Glomerular endothelial cell (primary cell): ENCODE measurements around the gene SLC39A8. TPM values are rescaled to one million over a fixed set of nuclear protein-coding genes. Genes with fewer than 3 reads are reported as not detected.
"Not testable (repeated sequence)": the region's sequence is repeated elsewhere in the genome, so short reads cannot be mapped to it uniquely, and the experiment has no call there.

ENCODE experiments used
- DNase-seq: peaks from one replicate; pipeline ENCODE4 v3.0.0-alpha.2; 2011; ENCODE audit warnings: low read depth, low spot score; ENCODE audit errors: extremely low read depth
- total RNA-seq: library from RNA; depleted of rRNA; stranded (reverse); fragments of >200 nt; gene quantifications from 2 replicates; pipeline ENCODE4 v1.2.3, GENCODE V29; 2015

The SLC39A8 gene
- 3.5 and 3.8 TPM in 2 replicates for total RNA-seq

DNA sequence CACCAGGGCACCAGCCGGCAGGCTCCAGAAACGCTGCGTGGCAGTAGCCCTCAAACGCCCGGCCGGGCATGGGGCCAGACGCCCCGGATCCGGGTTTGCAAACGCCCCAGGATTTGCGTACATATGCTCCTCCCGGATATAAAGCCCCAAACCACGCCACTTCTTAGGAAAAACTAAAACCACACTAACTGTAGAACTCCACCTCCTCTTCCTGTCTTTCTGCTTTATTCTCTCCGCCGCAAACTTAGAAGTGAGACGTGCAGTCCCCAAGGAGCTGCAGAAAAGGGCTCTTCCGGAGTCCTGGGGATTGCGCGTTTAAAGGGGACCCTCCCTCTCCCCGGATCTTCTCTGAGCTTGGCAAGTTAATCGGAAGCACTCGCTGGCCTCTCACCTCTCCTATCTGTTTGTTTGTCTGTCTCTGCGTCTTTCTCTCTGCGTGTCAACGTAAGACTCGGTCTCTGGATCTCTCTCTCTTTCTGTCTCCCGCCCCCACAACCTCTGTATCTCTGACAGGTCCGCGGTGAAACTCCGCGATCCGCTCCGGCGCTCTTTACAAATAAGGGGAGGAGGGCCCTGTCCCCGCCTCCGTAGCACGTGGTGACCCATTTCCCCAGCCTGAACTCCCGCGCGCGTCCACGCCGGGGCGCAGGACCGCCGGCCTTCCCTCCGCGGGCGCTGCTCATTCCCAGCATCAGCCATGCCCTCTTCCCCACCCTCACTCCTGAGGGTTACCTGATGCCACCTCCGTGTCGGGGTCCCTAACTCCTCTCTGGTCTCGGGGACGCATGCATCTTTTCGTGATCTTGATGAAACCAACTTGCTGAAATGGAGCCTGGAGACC lies at the start of gene SLC39A8:
Gene SLC39A8 (minus strand): TSS at position 529 of the 841 bp plus-strand sequence. CDS start 820 bp downstream, outside the sequence.
- no peak for DNase-seq

DNA sequence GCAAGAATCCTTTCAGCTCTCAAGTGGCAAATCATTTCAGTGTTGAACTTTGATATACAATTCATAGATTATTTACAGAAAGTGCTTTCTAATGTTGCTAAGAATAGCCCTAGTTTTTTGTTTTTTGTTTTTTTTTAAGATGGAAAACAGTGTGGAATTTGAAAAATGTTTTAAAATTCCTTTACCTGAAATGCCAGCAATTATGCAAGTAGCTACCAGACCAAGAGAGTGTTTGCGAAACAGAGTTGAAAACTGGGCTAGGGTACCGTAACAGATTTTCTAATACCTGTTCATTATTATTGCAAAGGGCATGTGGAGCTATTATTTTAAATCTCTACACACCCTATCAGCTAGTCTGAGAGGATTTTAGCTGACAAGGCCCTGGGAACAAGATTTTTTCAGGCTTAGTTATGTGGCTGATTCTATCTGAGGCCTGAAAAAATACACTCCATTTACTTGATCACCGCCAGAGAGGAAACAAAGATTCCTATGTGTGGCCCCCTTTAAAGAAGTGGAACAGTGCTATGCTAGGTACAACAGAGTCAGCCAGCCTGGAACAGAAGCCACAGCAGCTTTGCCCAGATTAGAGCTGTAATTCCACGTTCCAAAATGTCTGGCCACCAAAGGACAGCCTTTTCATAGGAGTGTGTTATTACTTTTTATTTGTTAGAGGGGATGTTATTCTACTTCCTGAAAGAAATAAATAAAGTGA lies 46.9 kb upstream of the SLC39A8 start:
- DNase-seq = no peak

DNA sequence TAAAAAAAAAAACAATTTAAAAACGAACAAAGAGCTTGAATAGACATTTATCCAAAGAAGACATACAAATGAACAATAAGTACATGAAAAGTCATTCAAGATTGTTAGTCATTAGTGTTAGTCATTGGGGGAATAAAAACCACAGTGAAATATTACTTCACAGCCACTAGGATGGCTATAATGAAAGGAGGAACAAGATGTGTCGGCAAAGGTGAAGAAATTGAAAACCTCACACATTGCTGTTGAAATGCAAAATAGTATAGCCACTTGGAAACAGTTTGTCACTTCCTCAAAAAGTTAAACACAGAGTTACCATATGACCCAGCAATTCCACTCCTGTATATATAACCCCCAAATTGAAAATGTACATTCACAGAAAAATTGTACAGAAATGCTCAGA lies 45.2 kb upstream of the SLC39A8 start:
- DNase-seq = no peak

DNA sequence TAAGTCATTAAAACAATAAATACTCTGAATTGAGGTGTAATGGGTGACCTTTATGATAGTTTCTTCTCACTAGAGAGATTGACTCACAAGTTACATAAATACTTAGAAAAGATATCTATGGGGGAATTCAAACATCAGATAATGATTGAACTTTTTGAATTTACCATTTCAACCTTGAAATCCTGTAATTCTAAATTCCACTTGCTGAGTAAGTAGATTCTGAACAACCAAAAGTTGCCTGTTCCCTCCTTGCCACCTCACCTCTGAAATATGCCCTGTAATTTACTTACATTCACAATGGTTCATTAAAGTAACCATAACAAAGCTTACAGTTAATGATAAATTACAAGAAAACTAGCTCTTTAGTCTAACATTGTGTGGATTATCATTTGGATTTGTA lies 43.3 kb upstream of the SLC39A8 start:
- DNase-seq = no peak

DNA sequence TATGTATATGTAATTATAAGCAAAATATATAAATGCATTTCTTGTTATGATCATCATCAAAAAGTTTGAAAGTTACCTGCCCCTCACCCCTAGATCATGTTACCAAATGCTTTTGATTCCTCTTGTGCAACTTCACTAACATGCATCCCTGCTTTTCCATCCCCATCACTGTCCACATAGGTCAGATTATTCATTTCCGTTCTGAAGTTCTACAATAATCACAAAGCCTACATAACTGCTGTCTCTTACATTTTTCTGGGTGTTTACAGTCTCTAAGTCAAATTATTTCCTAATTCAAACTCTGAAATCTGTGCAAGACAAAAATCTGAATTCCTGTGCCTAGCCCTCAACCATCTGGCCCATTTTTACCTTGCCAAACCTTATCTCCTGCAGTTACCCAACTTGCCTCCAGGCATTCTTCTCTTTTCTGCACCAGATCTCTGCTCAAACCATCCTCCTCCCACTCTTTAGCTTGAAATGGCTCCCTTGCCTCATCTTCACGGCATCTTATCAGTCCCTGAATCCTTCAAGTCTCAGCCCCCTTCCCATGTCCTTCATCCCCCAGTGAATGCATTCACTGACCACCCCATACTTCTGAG lies 42.4 kb upstream of the SLC39A8 start:
- no peak for DNase-seq

DNA sequence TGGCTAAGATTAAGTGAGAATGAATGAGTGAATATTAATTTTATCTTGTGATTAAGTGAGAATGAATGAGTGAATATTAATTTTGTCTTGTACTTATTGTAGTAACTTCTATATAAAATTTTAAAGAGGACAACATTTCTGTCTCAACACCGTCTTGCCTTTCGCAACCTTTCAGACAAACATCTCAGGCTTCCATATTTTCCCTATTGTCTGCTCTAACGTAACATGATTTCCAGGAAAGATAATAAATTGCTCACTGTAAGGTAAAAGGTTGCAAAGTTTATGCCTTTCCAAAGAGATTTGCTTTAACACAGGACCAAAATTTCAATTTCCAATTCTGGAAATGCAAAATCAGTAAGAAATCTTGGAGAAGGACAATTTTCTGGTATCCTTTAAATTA lies 41.7 kb upstream of the SLC39A8 start:
- DNase-seq = no peak

DNA sequence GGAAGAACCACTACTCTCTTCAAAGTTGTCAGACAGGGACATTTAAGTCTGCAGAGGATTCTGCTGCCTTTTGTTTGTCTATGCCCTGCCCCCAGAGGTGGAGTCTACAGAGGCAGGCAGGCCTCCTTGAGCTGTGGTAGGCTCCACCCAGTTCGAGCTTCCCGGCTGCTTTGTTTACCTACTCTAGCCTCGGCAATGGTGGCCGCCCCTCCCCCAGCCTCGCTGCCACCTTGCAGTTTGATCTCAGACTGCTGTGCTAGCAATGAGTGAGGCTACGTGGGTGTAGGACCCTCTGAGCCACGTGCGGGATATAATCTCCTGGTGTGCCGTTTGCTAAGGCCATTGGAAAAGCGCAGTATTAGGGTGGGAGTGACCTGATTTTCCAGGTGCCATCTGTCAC lies 35.0 kb upstream of the SLC39A8 start:
- DNase-seq = not testable (repeated sequence)

DNA sequence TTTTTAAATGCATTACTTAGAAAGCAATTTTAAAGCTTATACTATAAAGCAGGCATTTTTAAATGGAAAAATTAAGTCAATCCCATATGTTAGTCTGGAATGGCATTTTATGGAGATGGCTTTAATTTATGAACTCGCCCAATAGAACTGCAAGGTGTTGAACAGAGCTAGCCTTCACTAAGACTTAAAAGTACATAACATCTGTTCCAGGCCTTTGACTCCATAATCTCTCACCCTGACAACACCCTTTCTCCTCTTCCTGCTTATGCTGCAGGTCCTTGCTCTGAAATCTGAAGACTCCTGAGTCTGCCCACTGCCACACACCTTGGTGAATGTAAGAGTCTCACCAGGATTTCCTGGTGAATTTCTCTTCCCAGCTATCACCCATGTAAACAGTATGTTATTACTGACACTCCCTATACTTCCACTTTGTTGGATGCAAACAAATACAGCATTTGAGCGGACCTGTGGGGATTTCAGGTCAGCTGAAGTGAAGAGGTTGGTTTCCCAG lies 17.7 kb upstream of the SLC39A8 start:
- DNase-seq = no peak

DNA sequence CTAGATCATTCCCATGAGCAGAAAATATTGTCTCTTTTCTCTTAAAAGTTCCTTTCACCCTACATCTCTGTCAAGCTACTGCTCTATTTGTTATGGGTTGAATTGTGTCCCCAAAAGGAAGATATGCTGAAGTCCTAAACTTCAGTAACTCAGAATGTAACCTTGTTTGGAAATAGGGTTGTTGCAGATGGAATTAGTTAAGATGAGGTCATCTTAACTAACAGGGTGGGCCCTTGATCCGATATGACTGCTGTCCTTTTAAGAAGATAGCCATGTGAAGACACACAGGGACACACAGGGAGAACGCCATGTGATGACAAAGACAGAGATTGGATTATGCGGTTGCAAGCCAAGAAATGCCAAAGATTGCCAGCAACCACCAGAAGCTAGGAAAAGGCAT lies 12.8 kb upstream of the SLC39A8 start:
- DNase-seq = no peak

DNA sequence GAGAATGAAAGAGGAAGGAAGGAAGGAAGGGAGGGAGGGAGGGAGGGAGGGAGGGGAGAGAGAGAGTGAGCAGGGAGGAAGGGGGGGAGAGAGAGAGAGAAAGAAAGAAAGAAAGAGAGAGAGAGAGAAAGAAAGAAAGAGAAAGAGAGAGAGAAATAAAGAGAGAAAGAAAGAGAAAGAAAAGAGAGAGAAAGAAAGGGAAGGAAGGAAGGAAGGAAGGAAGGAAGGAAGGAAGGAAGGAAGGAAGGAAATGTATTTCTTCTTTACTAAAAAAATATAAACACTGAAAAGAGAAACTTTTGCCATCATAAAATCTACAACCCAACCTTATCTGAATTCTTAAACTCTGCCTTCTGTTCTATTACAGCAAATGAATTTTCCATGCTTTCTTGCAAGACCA lies 12.4 kb upstream of the SLC39A8 start:
- DNase-seq = not testable (repeated sequence)

DNA sequence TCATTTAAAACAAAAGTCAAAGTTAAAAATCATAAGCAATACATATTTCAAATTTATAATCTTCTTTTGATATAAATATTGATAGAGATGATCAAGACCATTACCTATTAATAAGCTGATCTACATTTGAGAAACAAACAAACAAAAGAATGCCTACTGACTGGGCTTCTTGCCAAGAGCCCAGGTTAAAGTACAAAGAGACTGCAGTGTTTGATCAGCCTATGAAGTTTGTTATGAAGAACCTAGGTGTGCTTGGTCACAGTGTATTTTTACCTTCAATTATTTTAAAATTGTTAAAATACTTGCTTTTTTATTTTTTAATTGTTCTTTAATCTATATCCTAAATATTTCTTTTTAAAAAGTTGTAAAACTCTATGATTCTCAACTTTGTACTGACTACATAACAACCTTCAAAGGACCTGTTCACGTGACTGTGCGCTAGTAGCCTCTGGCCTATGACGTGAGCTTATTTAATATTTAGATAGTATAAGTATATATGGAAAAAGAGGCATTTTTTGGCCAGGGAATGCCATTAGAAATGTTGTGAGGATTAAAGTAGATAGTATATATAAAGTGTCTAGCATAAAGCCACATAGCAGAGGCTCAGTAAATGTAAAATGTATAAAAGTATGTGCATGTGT lies 11.4 kb upstream of the SLC39A8 start:
- no peak for DNase-seq

DNA sequence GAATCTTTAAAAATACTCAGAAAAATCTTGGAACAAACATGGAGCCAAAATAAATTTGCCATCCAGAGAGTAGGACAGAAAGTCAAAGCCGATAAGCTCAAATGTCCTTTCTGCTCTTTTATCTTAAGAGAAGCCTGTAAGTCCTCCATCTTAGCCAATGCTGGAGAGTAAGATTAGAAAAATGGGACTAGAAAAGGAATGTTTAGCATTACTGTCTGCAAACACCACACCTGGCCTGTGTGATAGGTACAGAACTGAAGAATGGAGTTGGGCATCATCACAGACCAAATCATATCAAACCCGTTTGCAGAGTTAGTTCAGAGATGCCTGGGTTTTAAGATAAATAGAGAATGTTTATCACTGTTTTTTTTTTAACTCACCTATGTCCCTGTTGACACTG lies 10.5 kb upstream of the SLC39A8 start:
- no peak for DNase-seq

DNA sequence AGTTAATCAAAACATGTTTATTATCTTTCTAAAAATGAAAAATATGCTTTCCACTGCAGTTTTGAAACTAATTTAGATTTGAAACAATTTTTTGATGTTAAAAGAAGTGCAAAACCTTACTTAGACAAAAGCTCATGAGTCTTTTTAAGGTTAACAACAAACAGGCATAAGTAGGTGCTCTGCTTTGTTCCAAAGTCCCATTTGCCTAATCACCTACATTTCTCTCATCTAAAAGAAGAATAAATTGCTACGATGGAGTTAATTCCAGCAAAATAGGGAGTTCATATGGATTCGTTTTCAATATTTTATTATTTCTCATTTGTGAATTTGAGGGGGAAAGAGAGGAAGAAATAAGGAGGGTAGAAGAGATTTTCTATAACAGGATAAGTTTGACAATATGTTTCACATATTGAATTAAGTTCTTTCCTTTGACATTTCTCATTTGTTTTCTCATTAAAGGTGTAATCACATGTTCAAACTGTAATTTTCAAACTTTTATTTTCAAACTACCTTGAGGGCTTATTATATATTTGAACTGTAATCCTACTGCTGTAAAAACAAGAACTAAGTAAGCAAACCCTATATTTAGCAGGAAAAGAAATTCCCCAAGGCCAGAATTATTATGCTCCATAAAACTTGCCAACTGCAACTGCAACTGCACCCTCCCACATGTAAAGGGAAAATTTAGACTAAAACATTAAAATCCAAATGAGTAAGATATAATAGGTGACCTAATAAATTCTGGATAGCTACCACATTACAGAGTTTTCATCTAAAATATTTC lies 9.6 kb upstream of the SLC39A8 start:
- no peak for DNase-seq

DNA sequence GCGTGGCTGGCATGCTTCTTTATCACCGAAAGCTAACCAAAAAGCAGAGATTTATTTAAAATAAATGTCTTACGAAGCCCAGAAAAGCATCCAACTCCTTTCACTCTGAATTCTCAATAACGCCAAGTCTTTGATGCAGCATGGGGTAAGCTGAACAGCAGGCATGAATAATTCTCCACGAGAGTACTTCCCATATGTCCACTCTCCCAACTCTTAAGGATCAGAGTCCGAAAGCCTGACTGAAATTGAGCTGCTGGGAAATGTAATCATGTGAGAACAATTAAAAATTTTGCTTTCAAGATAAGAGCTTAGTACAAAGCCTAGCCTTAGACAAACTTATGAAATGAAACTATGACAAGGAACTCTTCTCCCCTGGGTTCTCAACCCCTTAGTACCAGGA lies 7.5 kb upstream of the SLC39A8 start:
- no peak for DNase-seq

DNA sequence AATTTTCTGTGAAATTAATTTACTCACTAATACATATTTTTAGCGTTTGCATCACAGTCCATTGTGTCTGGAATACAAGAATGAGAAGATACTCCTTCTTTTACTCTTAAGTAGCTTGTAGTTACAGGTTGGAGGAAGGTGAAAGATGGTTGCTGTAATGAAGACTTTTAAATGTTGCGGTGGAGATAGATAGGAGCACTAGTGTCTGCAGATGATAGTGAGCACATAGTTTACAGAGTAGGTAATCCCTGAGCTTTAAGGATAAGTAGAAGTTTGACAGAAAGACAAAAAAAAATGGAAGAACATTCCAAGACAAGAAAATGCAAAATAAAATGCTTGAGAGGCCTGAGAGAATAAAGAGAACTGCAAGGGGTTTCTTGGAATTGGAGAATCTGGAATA lies 5.4 kb upstream of the SLC39A8 start:
- DNase-seq = no peak

DNA sequence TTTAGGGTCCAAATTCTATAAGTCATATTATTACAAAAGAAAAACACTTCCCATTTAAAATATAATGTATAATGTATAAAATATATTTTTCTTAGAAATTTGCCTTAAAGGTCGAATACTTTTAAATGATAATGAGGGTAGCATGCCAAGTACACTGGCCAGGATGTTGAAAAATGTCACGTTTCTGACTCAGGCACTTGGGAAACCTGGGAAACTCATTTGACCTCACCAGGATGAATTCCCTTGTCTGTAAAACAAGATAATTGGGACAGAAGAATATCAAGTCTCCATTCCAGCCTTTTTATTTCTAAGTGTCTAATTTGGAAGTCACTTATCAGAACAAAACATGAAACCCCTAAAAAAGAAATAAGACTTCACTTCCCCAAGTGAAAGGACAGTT lies 3.4 kb upstream of the SLC39A8 start:
- DNase-seq = no peak

DNA sequence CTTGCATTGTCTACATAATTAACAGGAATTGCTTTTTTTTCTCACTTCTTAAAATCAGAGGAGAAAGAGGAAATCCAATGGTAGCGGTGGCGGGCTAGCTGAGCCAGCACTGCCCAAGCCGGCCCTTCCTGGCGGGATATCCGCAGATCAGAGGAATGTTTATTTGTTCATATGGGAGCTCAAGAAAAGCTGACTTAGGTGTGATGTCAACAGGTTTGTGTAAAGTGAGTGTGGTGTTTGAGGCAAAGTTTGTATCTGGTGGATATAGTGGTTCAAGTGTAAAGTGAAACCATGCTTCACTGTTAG lies 466 bp upstream of the SLC39A8 start:
- no peak for DNase-seq

DNA sequence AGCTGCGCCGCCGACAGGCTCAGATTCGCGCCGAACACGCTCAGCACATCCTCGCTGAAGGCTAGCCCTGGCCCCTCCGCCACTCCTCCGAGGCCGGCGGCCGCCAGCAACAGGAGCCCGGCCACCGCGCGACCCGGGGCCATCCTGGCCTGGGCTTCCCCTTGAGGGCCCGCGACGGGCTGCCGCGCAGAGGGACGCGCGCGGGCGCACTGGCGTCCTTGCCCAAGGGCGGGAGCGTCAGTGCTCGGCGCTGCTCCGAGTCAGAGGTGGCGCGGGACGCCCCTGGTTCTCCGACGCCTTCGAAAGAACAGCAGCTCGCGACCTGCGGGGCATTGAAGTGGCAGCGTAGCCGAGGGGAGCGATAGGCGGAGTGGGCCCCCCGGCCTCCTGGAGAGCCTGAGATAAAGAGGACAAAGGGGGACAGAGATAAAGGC lies 745 bp downstream of the SLC39A8 start:
- no peak for DNase-seq

DNA sequence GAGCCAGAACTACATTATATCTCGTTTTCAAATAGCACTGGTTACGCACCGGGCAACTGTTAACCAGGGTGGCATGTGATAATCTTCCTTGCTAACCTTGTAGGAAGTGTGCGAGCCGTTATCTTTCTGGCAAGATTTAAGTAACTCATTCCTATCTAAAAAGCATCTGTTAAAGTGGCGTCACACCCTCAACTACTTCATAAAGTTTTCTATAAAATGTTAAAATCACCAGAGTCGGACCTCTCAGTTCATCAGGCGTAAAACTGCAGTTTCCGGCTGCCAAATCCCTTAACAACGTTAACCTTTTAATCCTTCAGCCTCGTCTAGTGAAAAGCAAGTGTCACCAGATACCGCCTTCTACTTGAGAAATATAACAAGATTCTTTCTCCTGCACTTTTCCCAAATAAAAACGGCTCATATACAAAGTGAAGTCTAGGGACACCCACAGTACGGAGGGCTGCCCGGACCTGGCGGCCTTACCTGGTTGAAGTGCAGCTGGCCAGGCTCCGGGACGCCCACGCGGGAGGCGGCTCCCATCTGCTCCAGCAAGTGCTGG lies 1.2 kb downstream of the SLC39A8 start:
- DNase-seq = no peak

DNA sequence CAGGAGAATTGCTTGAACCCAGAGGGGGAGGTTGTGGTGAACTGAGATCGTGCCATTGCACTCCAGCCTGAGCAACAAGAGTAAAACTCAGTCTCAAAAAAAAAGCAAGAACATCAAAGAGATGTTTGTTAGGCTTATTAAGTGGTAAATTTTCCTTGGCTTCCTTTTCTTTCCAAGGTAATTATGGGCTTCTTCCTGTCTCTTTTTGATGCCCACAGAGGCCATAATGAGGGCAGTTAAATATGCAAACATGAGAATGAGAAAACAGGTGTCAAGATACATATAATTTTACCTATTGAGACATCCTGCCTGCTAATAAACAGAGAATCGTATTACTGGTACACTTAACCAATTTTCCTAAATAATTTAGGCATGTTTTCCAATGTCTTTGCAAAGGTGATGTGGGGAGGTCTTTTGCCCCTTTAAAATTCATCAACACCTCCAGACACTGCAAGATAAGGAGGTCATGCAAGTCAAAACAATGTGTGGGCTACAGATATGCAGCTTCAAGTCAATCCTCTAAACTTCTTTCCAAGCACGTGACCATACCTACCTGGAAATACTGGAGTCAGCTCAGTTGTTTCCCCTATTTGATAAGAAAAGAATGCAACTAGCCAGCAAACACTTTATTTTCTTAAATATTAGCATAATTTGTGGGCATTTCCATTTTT lies 2.7 kb downstream of the SLC39A8 start:
- no peak for DNase-seq
